ENCODE data around the gene TRIM38.
A peak's percentile ranks its signal among the peaks of the same experiment; 100 is the strongest.
"Not testable (repeated sequence)": the region's sequence is repeated elsewhere in the genome, so short reads cannot be mapped to it uniquely, and the experiment has no call there.

The TRIM38 gene

GRCh38 chr6:25971187-25971821 lies 8.7 kb downstream of the TRIM38 start:
- peak; percentile 82 to 85 for DNase-seq (ENCODE audit: low read depth in 2 of 2)

GRCh38 chr6:25972128-25972527 lies 9.5 kb downstream of the TRIM38 start:
- DNase-seq (ENCODE audit: low read depth in 2 of 2): no peak

- no peak for DNase-seq (ENCODE audit: low read depth in 2 of 2)
These were observed 10.3 kb downstream of the TRIM38 start for GRCh38 chr6:25972902-25973301.

GRCh38 chr6:25973923-25974555 lies 11.4 kb downstream of the TRIM38 start:
- no peak for DNase-seq (ENCODE audit: low read depth in 2 of 2)

GRCh38 chr6:25975923-25976560 lies 13.4 kb downstream of the TRIM38 start:
- no peak for DNase-seq (ENCODE audit: low read depth in 2 of 2)

GRCh38 chr6:25980935-25981334 lies 18.3 kb downstream of the TRIM38 start:
- DNase-seq (ENCODE audit: low read depth in 2 of 2): no peak

- DNase-seq (ENCODE audit: low read depth in 2 of 2): no peak
These were observed 19.1 kb downstream of the TRIM38 start for GRCh38 chr6:25981568-25982263.

- DNase-seq (ENCODE audit: low read depth in 2 of 2): no peak
These were observed 21.7 kb downstream of the TRIM38 start for GRCh38 chr6:25984265-25984664.

GRCh38 chr6:25987845-25988244 lies 25.2 kb downstream of the TRIM38 start:
- DNase-seq (ENCODE audit: low read depth in 2 of 2): no peak

GRCh38 chr6:25990172-25990873 lies 27.7 kb downstream of the TRIM38 start:
- no peak for DNase-seq (ENCODE audit: low read depth in 2 of 2)

GRCh38 chr6:25991785-25992412 lies 29.3 kb downstream of the TRIM38 start:
- DNase-seq (ENCODE audit: low read depth in 2 of 2): no peak

GRCh38 chr6:25992413-25993340 lies 30.1 kb downstream of the TRIM38 start:
- peak; percentile 73 to 80 for DNase-seq (ENCODE audit: low read depth in 2 of 2)

GRCh38 chr6:25993341-25993684 lies 30.7 kb downstream of the TRIM38 start:
- not testable (repeated sequence) for DNase-seq (ENCODE audit: low read depth in 2 of 2)

GRCh38 chr6:25995507-25995906 lies 32.9 kb downstream of the TRIM38 start:
- no peak for DNase-seq (ENCODE audit: low read depth in 2 of 2)

GRCh38 chr6:25997921-25998320 lies 35.3 kb downstream of the TRIM38 start:
- DNase-seq (ENCODE audit: low read depth in 2 of 2): no peak

- no peak for DNase-seq (ENCODE audit: low read depth in 2 of 2)
These were observed 35.8 kb downstream of the TRIM38 start for GRCh38 chr6:25998379-25998778.

- not testable (repeated sequence) for DNase-seq (ENCODE audit: low read depth in 2 of 2)
These were observed 36.6 kb downstream of the TRIM38 start for GRCh38 chr6:25999225-25999624.

GRCh38 chr6:26000366-26001144 lies 38.0 kb downstream of the TRIM38 start:
- no peak for DNase-seq (ENCODE audit: low read depth in 2 of 2)

- no peak for DNase-seq (ENCODE audit: low read depth in 2 of 2)
These were observed 40.6 kb downstream of the TRIM38 start for GRCh38 chr6:26003102-26003694.

Data from fibroblast of skin of left biceps (primary cell).